Spinal cord (tissue), 10 donors: Measurements from ENCODE around the gene DAPL1. TPM values are rescaled to one million over a fixed set of nuclear protein-coding genes. Genes with fewer than 3 reads are reported as not detected.

Experiments
- DNase-seq, 6 donors: peaks; one replicate each; pipeline versions ENCODE4 v3.0.0 to v3.0.0-alpha.2; 2013 to 2015; ENCODE audit warnings: low spot score in 6 of 6, low read depth in 4 of 6
- H3K27ac ChIP-seq: one replicate; pipeline ENCODE4 v1.5.1; 2013; ENCODE audit warnings: low read depth, low read length, control low read depth
- H3K27me3 ChIP-seq: one replicate; pipeline ENCODE4 v1.6.1; 2013; ENCODE audit warnings: low read length; ENCODE audit not compliant: control insufficient read depth, insufficient read depth
- H3K36me3 ChIP-seq: one replicate; pipeline ENCODE4 v1.6.1; 2013; ENCODE audit warnings: low read length; ENCODE audit not compliant: control insufficient read depth, insufficient read depth
- H3K4me1 ChIP-seq: one replicate; pipeline ENCODE4 v1.6.1; 2013; ENCODE audit warnings: low read length; ENCODE audit not compliant: control insufficient read depth, insufficient read depth
- H3K4me3 ChIP-seq: one replicate; pipeline ENCODE4 v1.5.1; 2013; ENCODE audit warnings: low read depth, low read length, control low read depth
- H3K9me3 ChIP-seq: one replicate; pipeline ENCODE4 v1.6.1; 2013; ENCODE audit warnings: low read length; ENCODE audit not compliant: control insufficient read depth, insufficient read depth
- WGBS: methylation state at CpG from one replicate; pipeline ENCODE4 v1.1.5; 2013; ENCODE audit warnings: missing lambda C conversion rate; ENCODE audit not compliant: insufficient coverage; 5-methylcytosine and 5-hydroxymethylcytosine counted together
- polyA plus RNA-seq, 2 donors: library from polyadenylated mRNA; unstranded; fragments of 120-200 nt; gene quantifications; one replicate each; pipeline ENCODE4 v1.2.1, GENCODE V29; 2013; ENCODE audit not compliant: insufficient read length in 2 of 2
- total RNA-seq, 2 donors: library from RNA; depleted of rRNA in 1 of 2; stranded (reverse); fragments of 120-200 nt in 1 of 2; fragments of >200 nt in 1 of 2; gene quantifications; one replicate each; pipeline versions ENCODE4 v1.2.3 to v1.2.4, GENCODE V29; 2013 to 2014
- donor health status: healthy.

The DAPL1 gene
- total and polyA plus RNA-seq, 4 donors, result 0.89 to 1.8 (median 1.1) TPM; not detected in 1

DNA sequence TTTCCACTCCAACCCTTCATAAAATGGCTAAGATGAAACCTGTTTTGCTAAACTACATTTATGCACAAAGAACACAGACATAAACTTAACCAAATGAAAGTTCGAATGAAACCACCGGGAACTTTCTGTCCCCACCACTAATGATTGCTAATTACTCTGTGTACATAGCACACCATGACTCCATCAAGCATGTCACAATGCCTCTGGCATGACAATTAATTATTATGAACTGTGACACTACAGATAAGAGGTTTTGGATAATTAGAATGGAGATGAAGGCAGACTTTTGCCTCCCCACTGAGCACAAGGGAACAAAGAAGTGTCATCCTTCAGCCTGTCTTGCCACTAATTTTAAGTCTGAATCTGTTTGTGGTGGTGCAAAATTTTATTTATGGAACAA lies 1.5 kb downstream of the DAPL1 start:
- H3K4me3 ChIP-seq, result no peak overlapping the region
- peak in 1 of 6 donors; percentile 42 for DNase-seq
- H3K36me3 ChIP-seq, result no peaks in the 10 kb centered on the region
- peaks cover 4% of the 10 kb centered on the region for H3K4me1 ChIP-seq
- 0% methylated on average over 1 of the region's 2 CpGs for WGBS
- H3K27me3 ChIP-seq, result no peaks in the 10 kb centered on the region
- no peak overlapping the region for H3K27ac ChIP-seq
- no peaks in the 10 kb centered on the region for H3K9me3 ChIP-seq

DNA sequence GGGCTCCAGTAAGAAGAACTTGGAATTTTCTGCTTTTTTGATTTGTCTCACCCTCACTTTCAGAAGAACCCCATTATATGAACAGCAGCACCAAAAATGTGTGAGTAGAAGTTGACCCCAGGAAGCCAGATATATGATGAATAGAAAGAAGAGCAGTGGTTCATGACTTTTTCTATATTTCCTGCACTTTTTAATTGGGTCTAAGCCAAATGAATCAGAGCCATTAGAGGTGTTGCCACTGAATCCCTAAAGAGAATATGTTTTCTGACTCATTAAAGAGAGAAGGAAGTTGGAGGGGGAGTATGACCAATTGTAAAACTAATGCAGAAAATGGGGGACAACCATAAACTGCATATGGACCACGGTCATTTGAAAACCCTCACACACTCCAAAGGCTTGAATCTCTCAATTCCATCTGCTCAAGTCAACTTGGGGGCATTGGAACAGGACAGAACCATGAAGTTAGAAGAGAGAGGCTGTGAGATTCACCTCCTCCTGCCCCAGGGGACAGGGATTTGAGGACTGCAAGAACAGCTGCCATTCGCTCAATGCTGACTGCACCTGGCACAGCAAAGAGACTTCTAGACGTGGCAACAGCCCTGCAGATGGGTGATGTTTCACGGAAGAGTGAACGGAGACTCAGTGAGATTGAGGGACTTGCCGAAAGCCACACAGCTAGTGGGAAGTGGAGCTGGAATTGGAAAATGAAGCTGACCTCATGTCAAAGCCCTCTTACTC lies 3.0 kb downstream of the DAPL1 start:
- Histone ChIP-seq H3K4me1 (peaks cover 4% of the 10 kb centered on the region), H3K9me3 (no peaks in the 10 kb centered on the region), H3K36me3 (no peaks in the 10 kb centered on the region), H3K27ac (no peak overlapping the region), H3K27me3 (no peaks in the 10 kb centered on the region), H3K4me3 (no peak overlapping the region)
- no peak for DNase-seq
- 71% methylated on average over 4 of the region's 6 CpGs for WGBS

DNA sequence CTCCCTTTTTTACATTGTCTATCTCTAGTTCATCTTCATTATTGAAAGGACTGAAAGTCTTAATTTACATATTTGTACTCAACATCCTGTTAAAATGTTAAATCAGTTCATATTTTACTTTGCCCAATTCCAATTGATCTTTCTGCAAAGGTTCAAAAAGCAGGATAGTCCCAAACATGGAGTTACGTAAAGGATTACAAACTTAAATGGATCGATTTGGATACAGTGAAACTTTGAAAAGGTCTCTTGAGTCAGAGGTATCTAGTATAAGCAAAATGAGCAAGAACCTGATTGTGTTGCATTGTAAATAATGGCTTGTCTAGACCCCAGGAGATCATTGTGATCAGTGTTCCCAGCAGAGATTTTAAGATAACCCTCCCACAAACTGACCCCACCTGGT lies 4.1 kb downstream of the DAPL1 start:
- H3K27ac ChIP-seq, result no peak overlapping the region
- no peak for DNase-seq
- no peak overlapping the region for H3K4me3 ChIP-seq
- H3K36me3 ChIP-seq, result no peaks in the 10 kb centered on the region
- 100% methylated on average over 2 of the region's 2 CpGs for WGBS
- no peaks in the 10 kb centered on the region for H3K27me3 ChIP-seq
- peaks cover 4% of the 10 kb centered on the region for H3K4me1 ChIP-seq
- H3K9me3 ChIP-seq, result no peaks in the 10 kb centered on the region

DNA sequence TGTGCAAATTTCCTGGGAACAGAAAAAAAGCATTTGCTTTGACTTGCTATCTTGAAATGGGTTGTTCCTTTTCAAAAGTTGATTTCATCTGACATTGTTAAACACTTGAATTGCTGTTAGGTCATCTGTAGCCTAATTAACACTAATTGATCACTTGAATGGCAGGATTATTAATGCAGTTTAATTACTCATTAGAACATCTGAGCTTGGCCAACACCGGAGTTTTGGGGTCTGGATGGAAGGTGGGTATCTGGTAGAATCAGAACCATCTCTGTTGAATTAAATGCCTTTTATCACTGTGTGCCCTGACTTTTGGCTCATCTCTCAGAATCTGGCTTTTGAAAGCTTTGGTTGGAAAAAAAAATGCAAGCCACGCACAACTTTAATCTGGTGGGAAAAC lies 8.4 kb downstream of the DAPL1 start:
- WGBS, result no CpG with 5 or more reads among the region's 2 CpGs

DNA sequence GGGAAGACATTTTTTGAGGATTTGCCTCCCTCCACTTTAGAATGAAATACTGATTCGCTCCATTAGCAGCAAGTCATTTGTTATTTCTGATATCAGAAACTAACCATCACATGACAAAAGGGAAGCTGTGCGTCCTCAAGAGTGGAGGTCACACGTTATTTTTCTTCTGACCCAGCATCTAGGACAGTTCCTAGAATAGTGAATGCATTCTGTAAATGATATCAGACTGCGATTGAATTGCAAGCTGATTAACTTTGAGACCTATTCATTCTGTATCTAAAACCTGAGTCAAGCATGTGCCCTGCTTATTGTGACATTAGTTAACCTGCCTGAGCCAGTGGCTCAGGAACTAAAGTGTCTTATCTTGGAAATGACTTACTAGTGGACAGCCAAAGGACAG lies 10.1 kb downstream of the DAPL1 start:
- H3K4me3 ChIP-seq, result no peak overlapping the region
- H3K9me3 ChIP-seq, result no peaks in the 10 kb centered on the region
- no peak for DNase-seq
- no peaks in the 10 kb centered on the region for H3K27me3 ChIP-seq
- H3K4me1 ChIP-seq, result no peaks in the 10 kb centered on the region
- 60% methylated on average over 1 of the region's 4 CpGs for WGBS
- no peak overlapping the region for H3K27ac ChIP-seq
- H3K36me3 ChIP-seq, result no peaks in the 10 kb centered on the region

More for the DNA sequence above, 8.4 kb downstream of the DAPL1 start:
- DNase-seq, result no peak
- H3K27ac ChIP-seq, result no peak overlapping the region
- H3K27me3 ChIP-seq, result no peaks in the 10 kb centered on the region
- no peaks in the 10 kb centered on the region for H3K4me1 ChIP-seq
- H3K9me3 ChIP-seq, result no peaks in the 10 kb centered on the region
- H3K4me3 ChIP-seq, result no peak overlapping the region
- H3K36me3 ChIP-seq, result no peaks in the 10 kb centered on the region

DNA sequence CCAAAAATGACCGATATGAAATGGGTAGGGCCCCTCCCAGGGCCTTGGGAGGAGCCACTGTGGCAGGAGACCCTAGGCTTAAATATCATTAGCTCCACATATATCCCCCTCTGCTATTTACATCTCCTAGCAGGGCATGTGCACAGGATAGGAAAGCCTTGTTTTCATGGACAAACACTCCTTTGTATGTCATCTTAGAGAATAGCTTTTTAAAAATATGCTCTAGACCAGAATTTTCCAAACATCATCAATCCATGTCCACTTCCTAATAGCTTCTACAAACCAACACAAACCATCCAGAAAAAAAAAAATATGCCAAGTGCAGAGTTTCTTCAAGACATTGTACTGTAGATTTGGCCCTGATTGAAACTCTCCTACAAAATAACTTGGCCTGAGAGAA lies 10.8 kb downstream of the DAPL1 start:
- H3K4me1 ChIP-seq, result no peaks in the 10 kb centered on the region
- H3K9me3 ChIP-seq, result no peaks in the 10 kb centered on the region
- 60% methylated on average over 1 of the region's 1 CpG for WGBS
- H3K27ac ChIP-seq, result no peak overlapping the region
- no peak overlapping the region for H3K4me3 ChIP-seq
- DNase-seq, result no peak
- no peaks in the 10 kb centered on the region for H3K36me3 ChIP-seq
- no peaks in the 10 kb centered on the region for H3K27me3 ChIP-seq

DNA sequence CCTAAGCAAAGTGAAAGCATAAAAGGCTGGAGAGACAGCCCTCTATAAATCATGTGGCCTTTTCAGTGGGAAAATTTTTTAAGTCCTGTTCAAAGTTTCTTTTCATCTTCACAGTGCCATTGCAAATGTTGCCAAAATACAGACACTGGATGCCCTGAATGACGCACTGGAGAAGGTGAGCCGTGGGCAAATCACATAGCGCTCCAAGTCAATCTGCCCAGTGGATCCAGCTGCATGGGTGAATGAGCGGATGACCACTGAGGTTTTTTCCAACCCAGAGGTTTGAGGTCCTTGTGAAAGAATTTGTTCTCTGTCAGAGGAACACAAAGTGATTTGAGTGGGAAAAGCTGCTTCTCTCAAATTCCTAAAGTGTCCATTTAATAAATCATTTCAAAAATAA lies 11.8 kb downstream of the DAPL1 start:
- Histone ChIP-seq H3K27ac (no peak overlapping the region), H3K9me3 (no peaks in the 10 kb centered on the region), H3K36me3 (no peaks in the 10 kb centered on the region), H3K4me3 (no peak overlapping the region), H3K27me3 (no peaks in the 10 kb centered on the region), H3K4me1 (no peaks in the 10 kb centered on the region)
- no peak for DNase-seq
- WGBS, result 95% methylated on average over 3 of the region's 4 CpGs

DNA sequence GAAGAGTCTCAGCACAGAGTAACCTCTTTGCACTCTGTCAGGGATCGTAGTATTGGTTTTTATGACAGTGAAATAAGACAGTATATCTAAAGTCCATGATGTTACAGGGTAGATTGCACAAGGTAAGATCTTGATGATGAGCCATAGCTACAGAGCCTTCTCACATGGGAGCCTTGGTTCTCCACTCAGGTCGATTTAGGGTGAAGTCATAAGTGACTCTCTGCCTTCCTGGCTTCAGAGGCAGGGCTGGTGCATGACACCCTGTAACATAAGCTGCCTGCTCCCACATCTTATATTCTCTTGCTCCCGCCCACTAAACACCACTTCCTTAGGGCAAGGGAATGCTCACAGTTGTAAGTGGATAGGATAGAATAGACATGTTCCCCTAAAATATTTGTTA lies 13.3 kb downstream of the DAPL1 start:
- DNase-seq, result no peak
- no peak overlapping the region for H3K4me3 ChIP-seq

DNA sequence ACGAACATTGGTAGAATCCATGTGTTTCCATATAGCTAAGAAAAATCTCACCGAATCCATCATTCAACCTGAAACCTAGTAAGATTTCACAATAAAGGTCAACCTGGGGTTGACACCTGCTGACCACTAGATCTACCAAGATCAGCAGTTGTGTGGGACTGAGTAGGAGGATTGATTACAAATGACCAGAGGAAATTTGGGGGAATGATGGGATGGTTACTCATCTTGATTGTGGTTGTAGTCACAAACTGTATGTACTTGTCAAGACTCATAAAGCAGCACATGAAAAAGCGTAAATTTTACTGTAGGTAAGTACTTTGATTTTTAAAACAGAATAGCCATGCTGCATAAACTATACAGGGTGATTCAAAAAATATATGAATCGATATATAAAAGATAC lies 14.7 kb downstream of the DAPL1 start:
- no peaks in the 10 kb centered on the region for H3K36me3 ChIP-seq
- no peak overlapping the region for H3K27ac ChIP-seq
- DNase-seq, result no peak
- no peak overlapping the region for H3K4me3 ChIP-seq
- WGBS, result no CpG with 5 or more reads among the region's 4 CpGs
- no peaks in the 10 kb centered on the region for H3K4me1 ChIP-seq
- H3K27me3 ChIP-seq, result no peaks in the 10 kb centered on the region
- no peaks in the 10 kb centered on the region for H3K9me3 ChIP-seq

More for the DNA sequence above, 13.3 kb downstream of the DAPL1 start:
- Histone ChIP-seq H3K4me1 (no peaks in the 10 kb centered on the region), H3K27ac (no peak overlapping the region), H3K9me3 (no peaks in the 10 kb centered on the region), H3K27me3 (no peaks in the 10 kb centered on the region), H3K36me3 (no peaks in the 10 kb centered on the region)
- 90% methylated on average over 2 of the region's 3 CpGs for WGBS

DNA sequence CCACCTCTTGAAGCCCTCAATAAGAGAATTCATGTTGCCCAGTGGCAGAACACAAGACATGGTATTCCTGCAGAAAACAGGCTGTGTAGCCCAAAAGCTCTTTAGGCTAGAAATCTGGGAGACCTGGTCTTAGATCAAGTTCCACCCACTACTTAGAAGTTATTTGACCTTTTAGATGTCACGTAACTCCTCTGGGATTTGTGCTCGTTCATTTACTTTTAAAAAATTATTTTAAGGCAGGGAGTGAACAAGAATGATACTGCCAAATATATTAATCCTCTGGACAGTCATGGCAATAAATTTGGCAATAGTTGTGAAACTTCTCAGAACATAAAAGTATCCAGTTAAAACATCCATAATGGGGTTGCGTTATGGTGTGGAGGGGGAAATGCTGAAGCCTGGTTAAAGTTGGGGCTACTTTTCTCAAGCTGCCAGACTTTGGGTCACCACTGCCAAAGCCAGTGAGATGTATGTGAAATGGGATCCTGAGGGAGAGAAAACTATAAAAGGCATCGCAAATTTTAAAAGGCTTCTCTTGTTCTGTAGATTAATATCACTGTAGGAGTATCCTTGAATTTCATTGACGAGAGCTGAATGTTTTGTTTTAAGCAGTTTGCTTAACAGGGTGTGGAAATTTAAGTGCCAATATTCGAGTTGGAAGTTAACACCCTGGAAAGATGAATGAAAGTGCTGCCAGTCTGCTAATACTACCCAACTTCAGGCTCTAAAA lies 15.8 kb downstream of the DAPL1 start:
- Histone ChIP-seq H3K9me3 (no peaks in the 10 kb centered on the region), H3K27ac (no peak overlapping the region), H3K4me3 (no peak overlapping the region), H3K36me3 (no peaks in the 10 kb centered on the region), H3K4me1 (no peaks in the 10 kb centered on the region), H3K27me3 (no peaks in the 10 kb centered on the region)
- DNase-seq, result peak in 1 of 6 donors; percentile 59
- WGBS, result 17% methylated on average over 2 of the region's 6 CpGs
